Activated CD4-positive, alpha-beta T cell treated with anti-CD3 and anti-CD28 coated beads for 1 hour (primary cell): ENCODE measurements around the gene ATP11A.

ENCODE experiments used
- DNase-seq: peaks from one replicate; pipeline ENCODE4 v3.0.0-alpha.2; 2020

Gene ATP11A

DNA sequence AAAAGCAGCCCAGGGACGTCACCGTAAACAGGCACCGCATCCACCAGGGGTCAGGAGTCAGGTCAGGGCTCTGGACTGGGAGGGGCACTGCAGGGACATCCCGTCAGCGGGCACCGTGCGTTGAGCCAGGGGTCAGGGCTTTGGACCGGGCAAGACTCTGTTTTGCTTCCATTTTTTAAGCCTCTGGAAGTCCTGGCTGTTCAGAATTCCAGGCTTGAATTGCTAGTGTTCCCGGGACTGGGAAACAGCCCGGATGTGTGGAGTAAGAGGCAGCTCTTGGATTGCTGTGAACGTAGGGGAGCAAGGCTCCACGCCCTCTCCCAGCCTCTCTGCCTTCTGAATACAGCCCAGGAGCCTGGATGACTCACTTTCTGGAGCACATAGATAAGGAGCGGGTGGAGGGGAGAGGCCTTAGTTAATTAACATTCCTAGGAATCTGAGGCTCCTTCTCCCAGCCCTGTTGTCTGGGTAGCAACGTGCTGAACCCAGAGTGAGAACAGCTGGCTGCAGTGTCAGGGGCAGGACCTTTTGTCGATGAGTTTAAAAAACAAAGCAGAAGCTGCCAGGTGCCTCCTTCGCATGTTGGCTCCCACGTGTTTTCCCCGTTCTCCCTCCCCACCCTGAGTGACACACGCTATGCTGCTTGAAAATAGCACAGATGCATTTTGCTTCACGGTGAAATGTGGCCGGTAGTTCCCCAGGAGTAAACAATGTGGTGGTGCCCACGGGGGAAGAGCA lies 21.9 kb downstream of the ATP11A start:
- no peak for DNase-seq

DNA sequence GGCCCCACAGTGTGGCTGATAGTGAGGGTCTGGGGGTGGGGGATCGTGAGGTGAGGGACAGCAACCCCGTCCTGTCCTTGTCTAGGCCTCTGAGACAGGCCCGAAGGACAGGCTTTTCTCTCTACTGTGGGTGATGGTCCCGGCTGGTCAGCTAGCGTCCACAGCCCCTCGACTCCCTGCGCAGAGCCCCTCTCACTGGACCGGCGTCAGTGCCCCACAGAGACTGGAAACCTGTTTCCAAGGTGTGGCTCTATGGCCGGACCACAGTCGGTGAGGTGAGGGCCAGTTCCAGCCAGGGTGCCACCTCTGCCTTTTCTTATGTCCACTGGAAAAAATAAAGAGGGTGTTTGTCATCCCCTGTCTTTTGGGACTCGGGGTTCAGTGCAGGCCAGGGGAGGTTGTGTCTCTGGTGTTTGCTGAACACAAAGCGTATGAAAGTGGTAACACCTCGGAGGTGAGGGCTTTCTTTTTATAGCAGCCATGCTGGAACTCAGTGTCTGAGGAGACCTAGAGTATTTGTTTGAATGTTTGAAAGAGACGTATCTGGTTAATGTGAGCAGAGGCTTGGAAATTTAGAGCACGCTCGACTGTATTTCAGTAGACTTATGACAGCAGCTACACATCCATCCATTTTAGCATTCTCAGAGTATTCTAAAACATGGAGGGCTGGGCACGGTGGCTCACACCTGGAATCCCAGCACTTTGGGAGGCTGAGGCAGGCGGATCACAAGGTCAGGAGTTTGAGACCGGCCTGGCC lies 22.8 kb downstream of the ATP11A start:
- no peak for DNase-seq

DNA sequence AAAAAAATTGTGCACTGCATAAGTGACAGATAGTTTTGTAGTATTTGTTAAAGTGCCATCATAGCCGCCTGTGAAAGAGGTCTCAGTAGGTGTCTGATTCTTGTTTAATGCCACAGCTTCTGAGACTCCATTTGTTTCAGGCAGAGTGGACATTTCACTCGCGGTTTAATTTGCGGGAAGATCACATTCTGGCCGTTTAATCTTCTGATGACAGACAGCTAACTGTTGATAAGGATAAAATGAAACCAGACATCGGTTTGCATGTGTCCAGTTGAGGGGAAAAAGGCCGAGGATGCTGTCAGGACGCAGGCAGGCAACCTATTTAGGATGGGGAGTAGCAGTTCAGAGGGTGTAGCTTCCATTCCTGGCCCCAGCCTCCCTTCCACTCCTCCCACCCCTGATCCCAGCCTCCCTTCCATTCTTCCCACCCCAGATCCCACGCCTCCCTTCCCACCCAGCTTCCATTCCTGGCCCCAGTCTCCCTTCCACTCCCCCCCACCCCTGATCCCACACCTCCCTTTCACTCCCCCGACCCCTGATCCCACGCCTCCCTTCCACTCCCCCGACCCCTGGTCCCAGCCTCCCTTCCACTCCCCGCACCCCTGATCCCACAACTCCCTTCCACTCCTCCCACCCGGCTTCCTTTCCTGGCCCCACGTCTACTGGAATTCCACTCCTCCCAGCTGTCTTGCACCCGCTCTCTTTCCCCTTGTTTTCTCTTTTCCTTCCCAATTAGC lies 23.8 kb downstream of the ATP11A start:
- no peak for DNase-seq

DNA sequence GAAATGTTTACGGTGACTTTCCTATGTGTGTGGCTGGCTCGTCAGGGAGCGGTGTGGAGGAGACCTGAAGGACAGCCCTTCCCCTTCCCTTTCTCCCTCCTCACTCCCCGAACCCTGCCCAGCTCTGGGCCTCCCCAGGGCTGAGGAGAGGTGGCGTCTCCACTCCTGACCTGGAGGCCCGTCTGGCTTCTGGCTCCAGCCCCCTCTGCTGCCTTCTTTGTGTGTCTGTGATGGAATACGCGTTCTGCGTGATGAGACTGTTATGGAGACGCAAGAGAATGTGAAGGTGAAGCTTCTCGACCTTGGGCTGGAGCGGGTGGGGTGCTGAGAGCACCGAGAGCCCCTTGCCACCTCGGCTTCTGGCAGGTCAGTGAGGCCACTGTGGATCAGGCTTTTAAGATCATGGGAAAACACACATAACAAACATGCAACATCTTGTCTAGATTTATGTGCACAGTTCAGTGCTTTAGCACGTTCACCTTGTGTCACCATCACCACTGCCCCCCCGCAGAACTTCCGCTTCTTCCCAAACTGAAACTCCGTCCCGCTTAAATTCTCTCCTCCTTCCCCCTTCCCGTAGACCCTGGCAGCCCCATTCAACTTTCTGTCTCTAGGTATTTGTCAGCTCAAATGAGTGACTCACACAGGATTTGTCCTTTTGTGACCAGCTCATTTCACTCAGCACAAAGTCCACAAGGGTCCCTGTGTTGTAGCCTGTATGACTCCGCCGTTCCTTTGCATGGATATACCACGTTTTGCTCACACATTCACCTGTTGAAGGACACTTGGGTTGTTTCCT lies 24.7 kb downstream of the ATP11A start:
- no peak for DNase-seq

DNA sequence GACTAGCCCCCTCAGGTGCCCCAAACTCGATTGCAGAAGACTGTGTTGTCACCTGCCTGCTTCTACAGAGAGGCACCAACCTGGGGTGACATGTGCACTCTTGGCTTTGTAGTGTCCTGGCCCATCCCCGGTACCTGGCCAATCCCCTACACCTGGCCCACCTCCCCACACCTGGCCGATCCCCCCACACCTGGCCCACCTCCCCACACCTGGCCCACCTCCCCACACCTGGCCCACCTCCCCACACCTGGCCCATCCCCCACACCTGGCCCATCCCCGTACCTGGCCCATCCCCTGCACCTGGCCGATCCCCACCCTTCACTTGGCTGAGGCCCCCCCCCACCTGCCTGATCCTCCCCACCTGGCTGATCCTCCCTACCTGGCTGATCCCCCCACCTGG lies 25.4 kb downstream of the ATP11A start:
- no peak for DNase-seq

DNA sequence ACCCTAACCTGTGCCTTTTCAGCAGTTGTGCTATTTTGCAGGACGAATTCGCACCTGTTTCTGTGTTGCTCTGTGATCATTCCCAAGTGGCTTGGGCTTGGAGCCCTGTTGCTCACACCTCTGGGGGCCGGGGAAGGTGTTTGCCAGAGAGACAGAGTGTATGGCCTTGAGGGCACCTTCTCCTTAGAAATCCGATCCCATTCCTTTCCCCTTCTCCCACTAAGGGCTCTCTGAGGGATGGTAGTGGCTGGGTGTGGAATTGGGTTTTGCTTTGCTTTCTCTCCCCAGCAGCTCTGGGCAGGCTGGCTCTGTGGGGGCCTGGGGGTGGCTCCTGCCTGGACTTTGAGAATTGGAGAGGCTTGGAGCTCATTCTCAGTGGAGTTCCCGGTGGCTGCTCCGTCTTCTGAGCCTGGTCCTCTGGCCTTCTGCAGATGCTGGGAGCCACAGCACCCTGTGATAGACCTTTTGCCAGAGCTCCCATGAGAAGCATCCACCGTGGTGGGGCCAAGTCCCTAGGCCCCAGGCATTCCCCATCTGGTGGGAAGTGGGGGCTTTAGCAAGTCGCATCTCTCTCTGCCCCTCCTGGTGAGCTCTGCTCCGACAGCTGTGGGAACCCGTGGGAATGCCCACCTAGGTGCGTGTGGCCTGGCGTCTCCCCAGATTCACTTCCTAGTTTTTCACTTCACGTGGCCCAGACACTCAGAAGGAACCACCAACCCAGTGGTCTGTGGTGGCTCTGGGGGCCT lies 26.1 kb downstream of the ATP11A start:
- no peak for DNase-seq

DNA sequence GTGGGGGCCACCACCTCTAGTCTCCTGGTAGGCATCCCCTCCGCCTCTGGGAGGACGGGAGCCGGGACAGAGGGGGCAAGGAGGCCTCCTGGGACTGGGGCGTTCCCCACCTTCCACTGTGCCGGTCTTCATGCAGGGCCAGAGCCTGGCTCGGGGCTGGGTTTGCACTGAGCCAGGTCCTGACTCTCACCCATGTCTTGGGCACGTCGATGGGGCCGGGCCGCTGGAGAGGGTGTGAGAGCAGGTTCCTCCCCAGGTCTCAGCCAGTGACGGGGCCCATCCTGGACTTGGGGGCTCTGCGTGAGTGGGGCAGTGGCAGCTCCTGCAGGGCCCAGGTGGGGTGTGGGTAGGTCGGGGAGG lies 26.6 kb downstream of the ATP11A start:
- DNase-seq = no peak

DNA sequence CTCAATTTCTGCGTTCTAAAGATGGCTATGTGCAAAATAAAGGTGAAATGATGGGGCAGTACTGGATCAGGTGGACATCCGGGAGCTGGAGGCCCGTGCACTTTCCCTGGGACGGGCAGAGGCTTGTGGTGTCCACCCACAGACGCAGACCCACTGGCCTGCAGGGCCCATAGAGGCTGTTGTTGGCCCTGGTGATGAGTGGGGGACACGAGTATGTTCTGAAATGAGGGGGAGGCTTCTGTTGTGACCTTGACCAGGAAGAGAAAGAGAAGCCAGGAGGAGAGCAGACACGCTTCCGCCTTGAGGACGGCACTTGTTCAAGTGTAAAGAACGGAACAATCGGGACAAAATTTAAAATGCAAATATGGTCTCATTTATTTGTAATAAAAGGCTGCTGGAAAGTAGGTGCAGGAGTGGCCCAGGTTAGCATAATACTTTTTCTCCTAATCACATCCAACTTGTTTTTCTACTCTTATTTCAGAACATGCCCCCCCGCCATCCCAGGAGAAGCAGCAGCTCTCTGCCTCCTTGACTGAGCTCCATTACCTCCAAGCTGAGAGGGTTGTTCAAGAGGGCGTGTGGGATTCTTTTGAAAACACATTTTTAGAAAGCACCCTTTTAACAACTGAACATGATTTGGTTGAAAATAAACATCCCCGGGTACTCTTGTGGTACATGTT lies 27.1 kb downstream of the ATP11A start:
- DNase-seq = no peak

DNA sequence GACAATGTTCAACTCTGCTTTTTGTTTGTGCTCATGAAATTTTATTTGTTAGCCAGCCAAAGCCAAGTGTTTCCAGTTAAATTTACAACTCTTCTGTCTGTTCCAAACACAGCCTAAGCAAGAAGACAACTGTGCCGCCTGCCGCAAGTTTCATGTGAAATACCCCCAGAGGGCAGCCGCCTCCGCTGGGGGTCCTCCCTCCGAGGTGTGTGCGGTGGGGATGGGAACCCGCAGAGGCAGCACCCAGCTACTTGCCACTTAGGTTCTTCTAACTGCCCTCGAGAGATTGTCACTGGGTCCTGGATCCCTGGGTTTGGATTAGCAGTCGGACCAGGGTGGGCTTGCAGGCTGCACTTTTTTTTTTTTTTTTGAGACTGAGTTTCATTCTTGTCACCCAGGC lies 28.5 kb downstream of the ATP11A start:
- DNase-seq = no peak

DNA sequence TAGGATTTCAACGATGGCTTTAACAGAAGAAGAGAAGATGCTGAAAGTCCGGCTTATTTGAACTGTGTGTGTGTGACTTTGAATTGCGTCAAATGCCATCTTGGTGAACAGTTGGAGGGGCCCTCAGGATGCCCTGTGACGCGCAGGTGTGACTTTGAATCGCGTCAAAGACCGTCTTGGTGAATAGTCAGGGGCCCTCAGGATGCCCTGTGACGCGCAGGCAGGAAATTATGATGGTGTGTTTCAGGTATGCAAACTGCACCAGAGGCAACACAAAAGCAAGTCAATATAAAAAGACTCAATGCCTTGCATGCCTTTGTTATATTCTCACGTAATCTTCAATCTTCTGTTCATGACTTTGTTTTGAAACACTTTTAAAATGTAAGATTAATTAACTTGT lies 29.2 kb downstream of the ATP11A start:
- DNase-seq = no peak

DNA sequence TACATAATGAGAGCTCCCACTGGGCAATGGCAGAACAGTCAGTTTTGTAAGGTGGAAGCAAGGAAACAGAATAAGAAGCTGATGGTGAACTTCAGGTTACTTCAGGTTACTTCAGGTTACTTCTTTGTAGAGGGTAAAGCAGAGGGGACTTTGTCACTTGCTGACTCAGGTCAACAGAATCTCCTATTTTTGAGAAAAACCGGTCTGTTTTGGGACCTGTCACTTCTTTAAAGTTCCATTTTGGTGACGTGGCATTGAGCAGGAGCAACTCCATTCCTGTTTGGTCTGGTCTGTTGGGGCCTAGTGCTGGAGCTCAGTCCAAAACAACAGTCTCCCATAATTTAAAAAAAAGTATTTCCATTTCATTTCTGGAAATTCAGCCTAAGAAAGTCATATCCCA lies 29.7 kb downstream of the ATP11A start:
- no peak for DNase-seq

DNA sequence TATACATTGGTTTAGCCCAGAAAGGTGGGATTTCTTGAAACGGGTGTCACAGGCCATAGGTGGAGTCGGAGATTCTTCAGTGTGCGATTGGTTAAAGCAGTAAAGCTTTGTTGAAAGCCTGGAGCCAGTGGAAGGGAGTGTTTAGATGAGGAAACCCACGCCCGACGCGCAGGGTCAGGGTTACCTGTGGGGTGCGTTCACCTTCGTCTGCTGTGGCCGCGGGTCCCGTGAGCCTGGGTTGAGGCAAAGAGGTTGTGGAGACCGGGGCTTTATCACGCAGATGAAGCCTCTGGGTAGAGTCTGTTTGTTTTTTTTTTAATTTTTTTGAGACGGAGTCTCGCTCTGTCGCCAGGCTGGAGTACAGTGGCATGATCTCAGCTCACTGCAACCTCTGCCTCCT lies 30.4 kb downstream of the ATP11A start:
- DNase-seq = no peak

DNA sequence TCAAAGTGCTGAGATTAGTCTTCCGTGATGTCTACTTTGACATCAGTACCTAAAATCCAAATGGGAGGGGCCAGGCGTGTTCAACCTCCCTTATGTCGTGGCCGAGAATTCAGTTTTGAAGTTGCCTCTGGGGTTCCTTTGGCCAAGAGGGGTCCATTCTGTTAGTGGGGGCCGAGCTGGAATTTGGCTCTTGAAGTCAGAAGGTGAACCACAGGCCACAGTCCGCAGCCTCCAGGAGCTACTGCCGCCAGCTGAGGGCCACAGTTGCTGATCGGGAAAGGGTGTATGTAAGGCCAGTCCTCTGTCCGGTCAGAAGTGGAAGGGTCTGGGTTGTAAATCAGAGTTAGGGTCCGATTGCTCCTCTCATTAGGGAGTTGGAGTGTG lies 31.0 kb downstream of the ATP11A start:
- no peak for DNase-seq

DNA sequence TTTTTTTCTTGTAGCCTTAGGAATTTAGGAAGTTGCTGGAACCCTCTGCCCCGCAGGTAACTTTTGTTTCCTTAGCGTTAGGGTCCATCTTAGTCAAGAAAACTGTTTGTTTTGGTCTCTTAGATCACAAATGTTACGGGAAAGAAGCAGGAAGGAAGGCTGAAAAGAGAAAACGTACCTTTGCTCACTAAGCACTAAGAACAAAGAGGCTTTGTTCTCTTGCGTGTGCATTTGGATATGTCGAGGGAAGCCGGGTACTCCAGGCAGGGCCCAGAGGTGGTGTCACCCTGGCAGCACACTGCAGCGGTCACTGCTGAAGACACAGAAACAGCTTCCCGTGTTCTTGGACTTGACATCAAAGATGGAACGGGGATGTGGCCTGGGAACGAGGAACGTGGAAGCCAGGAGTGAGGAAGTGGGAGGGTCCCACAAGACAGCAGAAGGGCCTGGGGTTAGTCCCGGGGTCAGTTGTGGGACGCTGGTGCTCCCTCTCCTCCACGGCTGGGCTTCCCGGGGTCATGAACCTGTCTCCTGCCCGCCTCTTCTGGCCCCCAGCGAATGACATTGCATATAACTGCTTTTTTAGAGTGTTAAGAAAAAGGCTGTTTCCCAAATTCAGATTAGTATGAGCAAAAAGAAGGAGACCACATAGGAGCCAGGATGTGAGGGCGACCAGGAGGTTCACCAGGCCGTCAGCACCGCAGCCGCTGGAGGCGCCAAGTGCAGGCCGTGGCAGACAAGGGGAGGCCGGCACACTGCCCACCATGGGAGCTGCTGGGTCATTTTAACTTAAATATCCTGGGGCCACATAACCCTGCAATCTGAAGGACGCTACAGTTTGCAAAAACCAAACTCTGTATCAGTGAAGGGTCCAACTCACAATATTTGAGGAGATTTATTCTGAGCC lies 31.6 kb downstream of the ATP11A start:
- no peak for DNase-seq

DNA sequence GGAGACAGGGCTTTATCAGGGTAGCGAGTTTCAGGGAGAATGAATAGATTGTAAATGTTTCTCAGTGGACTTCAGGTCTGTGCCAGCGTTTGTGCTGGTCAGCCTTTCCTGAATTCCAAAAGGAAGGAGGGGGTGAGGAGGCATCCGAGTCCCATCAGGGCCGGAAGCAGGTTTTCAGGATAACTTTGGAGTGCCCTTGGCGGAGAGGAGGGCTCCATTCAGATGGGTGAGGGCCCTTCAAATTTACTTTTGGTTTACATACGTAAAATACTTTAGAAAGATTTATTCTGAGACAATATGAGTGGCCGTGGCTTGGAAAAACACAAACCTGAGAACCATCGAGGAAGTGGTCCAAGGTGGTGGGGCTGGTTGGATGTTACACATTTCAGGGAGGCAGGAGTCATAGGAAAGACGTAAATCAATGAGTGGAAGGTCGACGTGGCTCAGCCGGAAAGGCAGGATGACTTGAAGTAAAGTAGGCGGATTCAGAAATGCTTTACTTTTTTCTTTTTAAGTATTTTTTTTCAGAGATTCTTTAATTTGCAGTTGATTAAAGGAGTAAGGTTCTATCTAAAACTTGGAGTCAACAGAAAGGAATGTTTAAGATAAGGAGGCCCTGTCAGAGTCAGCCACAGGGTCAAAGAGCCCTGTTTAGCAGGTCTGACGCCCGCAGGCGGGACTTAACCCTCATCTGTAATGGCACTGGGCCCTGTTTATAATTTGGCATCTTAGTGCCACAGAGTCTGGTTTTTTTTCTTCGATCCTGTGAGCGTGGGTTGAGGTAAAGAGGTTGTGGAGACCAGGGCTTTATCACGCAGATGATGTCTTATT lies 32.8 kb downstream of the ATP11A start:
- no peak for DNase-seq

DNA sequence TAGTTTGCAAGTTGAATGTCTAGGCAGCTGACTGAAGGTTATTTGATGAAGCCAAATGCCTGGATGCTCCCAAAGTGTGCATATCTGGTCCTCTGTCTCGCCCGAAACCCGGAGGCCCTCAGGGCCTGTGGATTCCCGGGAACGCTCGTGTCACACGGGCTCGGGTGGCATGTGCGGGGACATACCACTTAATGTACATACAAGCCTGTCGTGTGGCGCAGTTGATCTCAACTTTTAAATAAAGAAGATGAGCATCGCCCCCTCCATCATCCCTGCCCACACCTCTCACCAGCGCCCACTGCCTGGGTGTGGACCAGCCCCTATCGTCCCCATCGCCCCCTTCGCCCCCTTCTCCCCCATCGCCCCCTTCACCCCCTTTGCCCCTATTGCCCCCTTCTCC lies 33.9 kb downstream of the ATP11A start:
- no peak for DNase-seq

DNA sequence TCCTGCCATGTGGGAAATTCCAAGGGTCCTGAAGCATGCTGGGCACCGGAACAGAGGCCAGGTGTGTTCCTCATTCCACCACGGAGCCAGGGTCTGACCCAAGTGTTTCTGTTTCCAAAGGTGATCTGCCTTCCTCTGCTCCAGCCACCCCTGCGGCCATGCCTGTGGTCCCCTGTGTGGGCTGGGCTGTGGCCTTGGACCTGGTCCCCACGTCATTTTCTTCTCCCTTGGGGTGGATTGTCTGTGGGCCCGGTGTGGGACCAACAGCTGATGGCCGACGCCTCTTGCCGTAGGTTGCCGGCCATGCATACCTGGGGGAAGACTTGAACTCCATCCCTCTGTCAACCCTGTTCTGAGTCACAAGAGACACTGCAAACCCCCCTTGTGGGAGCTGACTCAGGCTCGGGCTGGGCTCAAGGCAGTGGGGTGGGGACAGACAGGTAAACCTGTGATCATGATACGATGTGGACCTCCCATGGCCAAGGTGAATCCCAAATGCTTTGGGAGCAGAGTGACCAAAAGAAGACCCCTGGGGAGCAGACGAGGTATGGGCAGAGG lies 35.0 kb downstream of the ATP11A start:
- DNase-seq = no peak

DNA sequence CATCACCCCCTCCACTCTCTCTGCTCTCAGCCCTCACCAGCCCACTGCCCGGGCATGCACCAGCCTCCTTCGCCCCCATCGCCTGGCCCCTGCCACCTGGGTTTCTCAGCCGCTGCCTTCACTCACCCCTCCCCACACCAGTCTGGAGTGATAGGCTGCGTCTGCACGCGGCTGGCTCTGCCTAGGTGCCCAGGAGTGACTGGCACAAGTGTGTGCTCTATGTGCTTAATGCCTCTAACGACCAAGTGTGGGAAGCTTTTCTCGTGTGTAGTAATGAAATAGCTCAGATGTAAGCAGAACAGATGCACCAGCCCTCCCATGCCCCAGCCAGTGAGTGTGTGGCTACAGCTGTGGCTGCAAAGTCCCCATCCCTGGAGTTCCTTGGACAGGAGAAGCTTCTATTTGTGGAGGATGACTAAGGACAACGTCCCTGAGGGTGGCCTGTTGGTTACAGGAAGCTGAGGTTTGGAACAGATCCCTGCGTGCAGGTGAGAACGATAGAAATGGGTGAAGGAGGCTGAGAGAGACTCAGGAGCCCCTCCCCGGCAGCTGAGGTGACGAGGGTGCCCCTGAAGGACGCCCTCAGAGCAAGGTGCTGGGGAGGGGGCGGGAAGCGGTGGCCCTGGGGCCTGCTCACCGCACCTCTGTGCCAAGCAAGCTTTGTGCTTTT lies 35.6 kb downstream of the ATP11A start:
- DNase-seq = no peak
